Keratinocyte (primary cell): ENCODE results near the gene DLGAP1. TPM values are rescaled to one million over a fixed set of nuclear protein-coding genes. Genes with fewer than 3 reads are reported as not detected.

Experiments
- DNase-seq: peaks from one replicate; pipeline ENCODE4 v3.0.0-alpha.2; 2011; ENCODE audit warnings: low read depth, missing footprints, low spot score
- FAIRE-seq: peaks from 2 replicates; lab custom pipeline; 2011; peaks lifted over from hg19 to GRCh38; lab: Jason Lieb, UNC
- H2AFZ ChIP-seq: 2 replicates; pipeline ENCODE4 v1.6.0; 2012; ENCODE audit warnings: low read length, control low read depth, inconsistent platforms; ENCODE audit not compliant: control insufficient read depth
- H3K27ac ChIP-seq: 2 replicates; pipeline ENCODE4 v1.5.1; 2011; ENCODE audit warnings: low read length; ENCODE audit not compliant: control insufficient read depth, insufficient read depth
- H3K27me3 ChIP-seq: 3 replicates; pipeline ENCODE4 v1.6.0; 2011; ENCODE audit warnings: low read length; ENCODE audit not compliant: control insufficient read depth, insufficient read depth; ENCODE audit errors: extremely low read depth
- H3K36me3 ChIP-seq, 2 experiments: 2 replicates in 1 of 2; 3 replicates in 1 of 2; pipeline ENCODE4 v1.5.1; 2011; ENCODE audit warnings: low read length in 2 of 2, mild to moderate bottlenecking in 1 of 2; ENCODE audit not compliant: control insufficient read depth in 2 of 2, insufficient read depth in 2 of 2; ENCODE audit errors: extremely low read depth in 1 of 2
- H3K4me1 ChIP-seq: 3 replicates; pipeline ENCODE4 v1.5.1; 2011; ENCODE audit warnings: low read length; ENCODE audit not compliant: control insufficient read depth, insufficient read depth; ENCODE audit errors: extremely low read depth
- H3K4me2 ChIP-seq: 3 replicates; pipeline ENCODE4 v1.6.0; 2011; ENCODE audit warnings: low read depth, low read length; ENCODE audit not compliant: control insufficient read depth, insufficient read depth; ENCODE audit errors: extremely low read depth
- H3K4me3 ChIP-seq, 3 experiments: fragments of 200-600 bp in 1 of 3; sonication (generic) in 1 of 3; 2 replicates in 2 of 3; 3 replicates in 1 of 3; pipeline ENCODE4 v1.5.1; 2011 to 2016; ENCODE audit warnings: low read length in 3 of 3, mild to moderate bottlenecking in 3 of 3, control low read depth in 2 of 3, inconsistent platforms in 1 of 3, low read depth in 1 of 3, mixed read lengths in 1 of 3, mixed run types in 1 of 3, moderate library complexity in 1 of 3; ENCODE audit not compliant: control insufficient read depth in 2 of 3, insufficient read depth in 2 of 3; ENCODE audit errors: extremely low read depth in 1 of 3
- H3K79me2 ChIP-seq: 2 replicates; pipeline ENCODE4 v1.6.0; 2012; ENCODE audit warnings: low read length; ENCODE audit not compliant: control insufficient read depth, insufficient read depth
- H3K9ac ChIP-seq: 3 replicates; pipeline ENCODE4 v1.6.0; 2011; ENCODE audit warnings: low read length; ENCODE audit not compliant: control insufficient read depth, insufficient read depth; ENCODE audit errors: extremely low read depth
- H3K9me1 ChIP-seq: 3 replicates; pipeline ENCODE4 v1.6.0; 2011; ENCODE audit warnings: low read length; ENCODE audit not compliant: control insufficient read depth, insufficient read depth; ENCODE audit errors: extremely low read depth
- H3K9me3 ChIP-seq: 2 replicates; pipeline ENCODE4 v1.5.1; 2012; ENCODE audit warnings: low read depth, low read length; ENCODE audit not compliant: control insufficient read depth
- H4K20me1 ChIP-seq: 3 replicates; pipeline ENCODE4 v1.6.0; 2011; ENCODE audit warnings: low read length; ENCODE audit not compliant: control insufficient read depth, insufficient read depth; ENCODE audit errors: extremely low read depth
- CTCF ChIP-seq, 3 experiments: IDR thresholded peaks in 1 of 3; conservative IDR thresholded peaks in 1 of 3; optimal IDR thresholded peaks in 1 of 3; 2 replicates in 2 of 3; 3 replicates in 1 of 3; pipeline versions ENCODE3 to v1.5.1; 2011; ENCODE audit warnings: low read length in 3 of 3, mild to moderate bottlenecking in 3 of 3, moderate library complexity in 2 of 3, control low read depth in 1 of 3, inconsistent platforms in 1 of 3; ENCODE audit not compliant: insufficient read depth in 2 of 3; ENCODE audit errors: extremely low read depth in 1 of 3
- EZH2 ChIP-seq: IDR thresholded peaks from one replicate; pipeline ENCODE4 v1.6.1; 2012; ENCODE audit warnings: inconsistent platforms, mild to moderate bottlenecking, low read length, moderate library complexity
- dilution Hi-C: fragments of 300-500 bp; cut with MboI; formaldehyde crosslinking; loops from one replicate; pipeline ENCODE4 v1.7.0; 2020; ENCODE audit warnings: low sequenced_read_pairs; ENCODE audit not compliant: extremely low pct_ligation_motif_present
- polyA plus RNA-seq, 5 experiments: library from polyadenylated mRNA; depleted of rRNA in 3 of 5; stranded (reverse) in 3 of 5; stranded (forward) in 1 of 5; unstranded in 1 of 5; fragments of >200 nt; gene quantifications; 1 replicate in 1 of 5; 2 replicates in 3 of 5; 3 replicates in 1 of 5; pipeline versions ENCODE4 v1.2.1 to v1.2.3, GENCODE V29; 2011 to 2012; ENCODE audit warnings: missing spikeins in 2 of 5, low read depth in 1 of 5, low replicate concordance in 1 of 5

The DLGAP1 gene
- polyA plus RNA-seq, 1 donor (not counting 4 experiments of a cell fraction or from before 2014, with no cell fraction given), result not detected

GRCh38 chr18:3889121-3889520 is 566.0 kb downstream of the DLGAP1 start:
- H2AFZ ChIP-seq, result no peak overlapping the region
- FAIRE-seq (no peak), DNase-seq (no peak)
- H3K4me2 ChIP-seq, result peak overlapping the region; percentile 38
- no peaks in the 10 kb centered on the region for H3K9me1 ChIP-seq
- H3K9me3 ChIP-seq, result no peaks in the 10 kb centered on the region
- H3K9ac ChIP-seq, result no peak overlapping the region
- peaks cover 12% of the 10 kb centered on the region for H3K4me1 ChIP-seq
- no peaks in the 10 kb centered on the region for H3K79me2 ChIP-seq
- no peak overlapping the region for H3K4me3 ChIP-seq
- no peaks in the 10 kb centered on the region for H3K36me3 ChIP-seq
- TF ChIP-seq CTCF (optimal IDR thresholded peaks at IDR 0.05 in 1 of 3, IDR thresholded peaks at IDR 0.05 in 1 of 3, conservative IDR thresholded peaks at IDR 0.05 in 1 of 3; ENCODE audit: extremely low read depth in 1 of 3, insufficient read depth in 2 of 3, low read length in 3 of 3) (no peak), EZH2 (no peak)
- dilution Hi-C loops, result no loop called here
- H3K27ac ChIP-seq, result no peak overlapping the region
- no peaks in the 10 kb centered on the region for H4K20me1 ChIP-seq
- H3K27me3 ChIP-seq, result no peaks in the 10 kb centered on the region

GRCh38 chr18:3886575-3887322 is 568.4 kb downstream of the DLGAP1 start:
- Histone ChIP-seq H3K36me3 (no peaks in the 10 kb centered on the region), H3K9me1 (no peaks in the 10 kb centered on the region), H3K4me2 (no peak overlapping the region), H2AFZ (no peak overlapping the region), H4K20me1 (no peaks in the 10 kb centered on the region), H3K79me2 (no peaks in the 10 kb centered on the region), H3K4me1 (peaks cover 12% of the 10 kb centered on the region), H3K27me3 (no peaks in the 10 kb centered on the region), H3K4me3 (no peak overlapping the region), H3K9ac (no peak overlapping the region), H3K27ac (no peak overlapping the region), H3K9me3 (no peaks in the 10 kb centered on the region)
- no peak for FAIRE-seq
- dilution Hi-C loops, result no loop called here
- no peak for DNase-seq
- TF ChIP-seq EZH2, result no peak
- no peak for TF ChIP-seq CTCF (optimal IDR thresholded peaks at IDR 0.05 in 1 of 3, IDR thresholded peaks at IDR 0.05 in 1 of 3, conservative IDR thresholded peaks at IDR 0.05 in 1 of 3; ENCODE audit: extremely low read depth in 1 of 3, insufficient read depth in 2 of 3, low read length in 3 of 3)
